ENCODE measurements around the gene NPC1L1.

NPC1L1 gene, protein sequence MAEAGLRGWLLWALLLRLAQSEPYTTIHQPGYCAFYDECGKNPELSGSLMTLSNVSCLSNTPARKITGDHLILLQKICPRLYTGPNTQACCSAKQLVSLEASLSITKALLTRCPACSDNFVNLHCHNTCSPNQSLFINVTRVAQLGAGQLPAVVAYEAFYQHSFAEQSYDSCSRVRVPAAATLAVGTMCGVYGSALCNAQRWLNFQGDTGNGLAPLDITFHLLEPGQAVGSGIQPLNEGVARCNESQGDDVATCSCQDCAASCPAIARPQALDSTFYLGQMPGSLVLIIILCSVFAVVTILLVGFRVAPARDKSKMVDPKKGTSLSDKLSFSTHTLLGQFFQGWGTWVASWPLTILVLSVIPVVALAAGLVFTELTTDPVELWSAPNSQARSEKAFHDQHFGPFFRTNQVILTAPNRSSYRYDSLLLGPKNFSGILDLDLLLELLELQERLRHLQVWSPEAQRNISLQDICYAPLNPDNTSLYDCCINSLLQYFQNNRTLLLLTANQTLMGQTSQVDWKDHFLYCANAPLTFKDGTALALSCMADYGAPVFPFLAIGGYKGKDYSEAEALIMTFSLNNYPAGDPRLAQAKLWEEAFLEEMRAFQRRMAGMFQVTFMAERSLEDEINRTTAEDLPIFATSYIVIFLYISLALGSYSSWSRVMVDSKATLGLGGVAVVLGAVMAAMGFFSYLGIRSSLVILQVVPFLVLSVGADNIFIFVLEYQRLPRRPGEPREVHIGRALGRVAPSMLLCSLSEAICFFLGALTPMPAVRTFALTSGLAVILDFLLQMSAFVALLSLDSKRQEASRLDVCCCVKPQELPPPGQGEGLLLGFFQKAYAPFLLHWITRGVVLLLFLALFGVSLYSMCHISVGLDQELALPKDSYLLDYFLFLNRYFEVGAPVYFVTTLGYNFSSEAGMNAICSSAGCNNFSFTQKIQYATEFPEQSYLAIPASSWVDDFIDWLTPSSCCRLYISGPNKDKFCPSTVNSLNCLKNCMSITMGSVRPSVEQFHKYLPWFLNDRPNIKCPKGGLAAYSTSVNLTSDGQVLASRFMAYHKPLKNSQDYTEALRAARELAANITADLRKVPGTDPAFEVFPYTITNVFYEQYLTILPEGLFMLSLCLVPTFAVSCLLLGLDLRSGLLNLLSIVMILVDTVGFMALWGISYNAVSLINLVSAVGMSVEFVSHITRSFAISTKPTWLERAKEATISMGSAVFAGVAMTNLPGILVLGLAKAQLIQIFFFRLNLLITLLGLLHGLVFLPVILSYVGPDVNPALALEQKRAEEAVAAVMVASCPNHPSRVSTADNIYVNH (N-terminal part only)

DNA sequence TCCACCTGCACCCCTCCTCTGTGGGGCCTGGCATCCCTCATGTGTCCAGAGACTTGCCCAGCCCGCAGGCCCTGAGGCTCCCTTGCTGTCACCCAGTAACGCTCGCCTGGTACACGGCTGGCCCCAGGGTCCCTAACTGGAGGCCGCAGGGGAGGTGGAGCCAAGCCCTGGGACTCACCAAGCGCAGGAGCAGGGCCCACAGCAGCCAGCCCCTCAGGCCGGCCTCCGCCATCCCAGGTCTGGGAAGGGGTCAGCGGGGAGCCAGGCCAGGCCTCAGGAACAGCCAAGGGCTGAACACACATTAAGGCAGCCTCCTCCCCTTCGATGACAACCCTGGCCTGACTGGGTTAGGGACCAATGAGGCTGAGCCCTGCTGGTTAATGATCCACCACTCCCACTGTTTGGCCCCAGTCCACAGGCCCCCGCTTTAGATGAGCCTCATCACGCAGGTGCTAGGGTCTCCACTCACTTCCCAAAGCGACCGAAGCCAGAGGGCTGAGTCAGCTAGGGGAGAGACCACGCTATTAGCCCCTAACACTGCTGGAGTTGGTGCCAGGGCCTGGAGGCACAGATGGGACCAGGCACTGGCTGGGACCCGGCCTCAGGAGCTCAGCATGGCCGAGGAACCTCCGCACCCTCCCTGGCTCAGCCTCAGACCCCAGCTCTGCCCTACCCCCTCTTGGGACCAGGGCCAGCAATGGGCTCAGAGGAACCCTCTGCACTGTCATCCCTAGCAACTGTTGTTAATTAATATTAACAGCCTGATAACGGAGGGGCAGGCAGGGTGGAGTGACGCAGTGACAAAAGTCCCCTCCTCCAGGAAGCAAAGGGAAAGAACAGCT lies at the start of gene NPC1L1:
Gene NPC1L1, minus strand, starts transcription at position 303 of the 842 bp plus-strand sequence. Its CDS starts 71 bp downstream, at position 232.
- TF ChIP-seq, protein P1, sequence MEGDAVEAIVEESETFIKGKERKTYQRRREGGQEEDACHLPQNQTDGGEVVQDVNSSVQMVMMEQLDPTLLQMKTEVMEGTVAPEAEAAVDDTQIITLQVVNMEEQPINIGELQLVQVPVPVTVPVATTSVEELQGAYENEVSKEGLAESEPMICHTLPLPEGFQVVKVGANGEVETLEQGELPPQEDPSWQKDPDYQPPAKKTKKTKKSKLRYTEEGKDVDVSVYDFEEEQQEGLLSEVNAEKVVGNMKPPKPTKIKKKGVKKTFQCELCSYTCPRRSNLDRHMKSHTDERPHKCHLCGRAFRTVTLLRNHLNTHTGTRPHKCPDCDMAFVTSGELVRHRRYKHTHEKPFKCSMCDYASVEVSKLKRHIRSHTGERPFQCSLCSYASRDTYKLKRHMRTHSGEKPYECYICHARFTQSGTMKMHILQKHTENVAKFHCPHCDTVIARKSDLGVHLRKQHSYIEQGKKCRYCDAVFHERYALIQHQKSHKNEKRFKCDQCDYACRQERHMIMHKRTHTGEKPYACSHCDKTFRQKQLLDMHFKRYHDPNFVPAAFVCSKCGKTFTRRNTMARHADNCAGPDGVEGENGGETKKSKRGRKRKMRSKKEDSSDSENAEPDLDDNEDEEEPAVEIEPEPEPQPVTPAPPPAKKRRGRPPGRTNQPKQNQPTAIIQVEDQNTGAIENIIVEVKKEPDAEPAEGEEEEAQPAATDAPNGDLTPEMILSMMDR (IDR thresholded peaks at IDR 0.05) = no peak

DNA sequence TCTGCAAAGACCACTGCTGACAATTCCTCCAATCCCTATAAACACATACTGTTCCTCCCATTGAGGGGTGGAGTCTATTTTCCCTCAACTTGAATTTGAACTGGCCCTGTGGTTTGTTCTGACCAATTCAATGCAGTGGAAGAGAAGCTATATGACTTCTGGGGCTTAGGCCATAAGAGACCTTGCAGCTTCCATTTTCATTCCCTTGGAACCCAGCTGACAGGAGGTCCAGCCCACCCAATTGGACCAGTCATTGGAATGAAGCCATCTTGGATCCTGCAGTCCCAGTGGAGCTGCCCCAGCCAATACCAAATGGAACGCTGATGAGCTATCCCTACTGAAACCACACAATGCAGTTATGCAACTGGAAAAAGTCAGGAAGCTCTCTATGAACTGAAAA lies 49.8 kb upstream of the NPC1L1 start:
- TF ChIP-seq, protein P1 (IDR thresholded peaks at IDR 0.05) = no peak

DNA sequence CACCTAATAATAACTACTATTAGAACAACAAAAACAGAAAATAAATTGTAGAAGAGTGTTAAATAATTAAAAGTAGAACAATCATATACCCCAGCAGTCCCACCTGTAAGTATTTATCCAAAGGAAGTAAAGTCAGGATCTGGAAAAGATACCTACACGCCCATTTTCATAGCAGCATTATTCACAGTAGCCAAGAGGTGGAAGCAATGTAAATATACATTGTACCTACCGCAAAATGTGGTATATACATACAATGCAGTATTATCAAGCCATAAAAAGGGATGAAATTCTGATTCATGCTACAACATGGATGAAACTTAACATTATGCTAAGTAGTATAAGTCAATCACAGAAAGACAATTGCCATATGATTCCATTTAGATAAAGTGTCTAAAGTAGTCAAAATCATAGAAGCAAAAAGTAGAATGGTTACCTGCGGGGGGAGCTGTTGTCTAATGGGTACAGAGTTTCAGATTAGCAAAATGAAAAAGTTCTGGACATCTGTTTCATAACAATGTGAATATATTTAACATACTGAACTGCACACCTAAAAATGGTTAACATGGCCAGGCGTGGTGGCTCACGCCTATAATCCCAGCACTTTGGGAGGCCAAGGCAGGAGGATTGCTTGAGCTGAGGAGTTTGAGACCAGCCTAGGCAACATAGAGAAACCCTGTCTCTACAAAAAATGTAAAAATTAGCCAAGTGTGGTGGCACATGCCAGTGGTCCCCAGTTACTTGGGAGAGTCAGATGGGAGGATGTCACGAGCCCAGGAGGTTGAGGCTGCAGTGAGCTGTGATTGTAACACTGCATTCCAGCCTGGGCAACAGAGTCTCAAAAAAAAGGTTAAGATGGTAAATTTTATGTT lies 46.9 kb upstream of the NPC1L1 start:
- TF ChIP-seq, protein P1 (IDR thresholded peaks at IDR 0.05) = peak; percentile 78

DNA sequence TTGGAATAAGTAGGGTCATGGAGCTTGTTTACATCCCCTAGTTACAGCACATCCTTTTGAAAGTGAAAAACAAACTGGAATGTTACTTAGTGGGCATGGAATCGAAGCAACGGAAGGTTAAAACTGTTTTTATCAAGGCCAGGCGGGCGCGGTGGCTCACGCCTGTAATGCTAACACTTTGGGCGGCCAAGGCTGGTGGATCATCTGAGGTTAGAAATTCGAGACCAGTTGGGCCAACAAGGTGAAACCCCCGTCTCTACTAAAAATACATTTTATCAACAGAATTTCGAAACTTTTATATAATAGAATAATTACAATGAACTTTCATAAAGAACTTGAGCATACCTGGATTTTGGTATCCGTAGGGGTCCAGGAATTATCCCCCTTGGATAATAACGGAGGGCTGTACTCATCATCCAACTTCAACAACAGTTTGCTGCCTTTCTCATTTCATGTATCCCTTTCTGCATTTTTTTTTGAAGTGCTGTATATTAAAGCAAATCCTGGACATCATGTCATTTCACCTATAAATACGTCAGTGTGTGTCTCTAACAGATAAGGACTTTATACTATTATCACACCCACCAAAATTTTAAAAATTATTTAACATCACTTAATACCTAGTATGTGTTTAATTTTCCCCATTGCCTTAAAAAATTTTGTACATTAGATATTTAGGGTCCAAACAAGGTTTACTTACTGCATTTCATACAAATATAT lies 42.2 kb upstream of the NPC1L1 start:
- TF ChIP-seq, protein P1 (IDR thresholded peaks at IDR 0.05) = no peak

DNA sequence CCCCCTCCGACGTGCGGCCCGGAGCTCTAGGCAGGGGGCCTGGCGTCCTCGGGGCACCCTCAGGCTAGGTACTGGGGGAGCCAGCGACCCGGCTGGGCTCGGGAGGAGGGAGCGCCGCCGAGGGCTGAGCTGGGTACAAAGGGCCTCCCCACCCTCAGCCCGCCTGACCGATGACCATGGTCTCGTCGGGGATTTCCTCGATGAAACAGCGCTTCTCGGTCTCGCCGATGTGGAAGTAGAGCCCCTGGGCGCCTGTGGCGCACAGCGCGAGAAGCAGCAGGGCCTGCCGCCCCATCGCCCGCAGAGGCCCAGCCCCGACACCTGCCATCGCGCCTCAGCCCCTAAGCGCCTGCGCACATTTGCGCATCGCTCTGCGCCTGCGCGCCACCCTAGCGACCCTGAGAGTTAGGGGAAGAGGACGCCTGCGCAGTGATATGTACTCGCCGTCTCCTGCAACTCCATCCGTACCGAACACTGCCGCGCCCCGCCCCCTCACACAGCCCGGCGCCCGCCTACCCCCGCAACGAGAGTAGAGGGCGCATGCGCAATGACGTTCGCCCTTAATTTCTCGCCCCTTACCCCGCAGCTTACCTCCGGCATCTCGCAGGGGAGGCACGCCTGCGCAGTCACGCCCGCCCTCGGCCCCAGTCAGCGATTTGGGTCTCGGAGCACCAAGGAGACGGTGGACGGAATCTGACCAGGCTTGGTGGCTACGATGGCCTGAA lies 40.9 kb upstream of the NPC1L1 start, which contains the start of gene TMED4:
Gene TMED4, minus strand, starts transcription at position 353 of the 725 bp plus-strand sequence. Its CDS starts 25 bp downstream, at position 328.
- TF ChIP-seq, protein P1 (IDR thresholded peaks at IDR 0.05) = no peak

All from LNCAP (cell line).